Caco-2 (cell line): ENCODE results near the gene PDCD4. TPM values are rescaled to one million over a fixed set of nuclear protein-coding genes. Genes with fewer than 3 reads are reported as not detected.

ENCODE experiments used
- BruUV-seq: library from RNA; stranded (reverse); fragments of 400-500 nt; replicated peaks from 2 replicates; lab custom pipeline; 2021; lab: Mats Ljungman, UMichigan
- CTCF ChIA-PET: fragments of 300-600 bp; sonication (Branson Sonifier 250); formaldehyde crosslinking; loops from one replicate; lab custom pipeline; 2022; ENCODE audit warnings: antibody characterized with exemption; lab: Charles Lee
- POLR2A ChIA-PET: fragments of 300-600 bp; sonication (Branson Sonifier 250); formaldehyde crosslinking; loops from one replicate; lab custom pipeline; 2022; ENCODE audit warnings: antibody characterized with exemption; lab: Charles Lee
- DNase-seq, 2 experiments: peaks; one replicate each; pipeline versions ENCODE4 v3.0.0 to v3.0.0-alpha.2; 2020 to 2022
- H3K27me3 ChIP-seq: replicated peaks from 2 replicates; pipeline ENCODE4 v1.6.0; 2011; ENCODE audit warnings: low read length; ENCODE audit not compliant: control insufficient read depth, insufficient read depth
- H3K36me3 ChIP-seq: 2 replicates; pipeline ENCODE4 v1.5.1; 2011; ENCODE audit warnings: low read length; ENCODE audit not compliant: control insufficient read depth, insufficient read depth
- H3K4me1 ChIP-seq: fragments of 250-450 bp; sonication (Bioruptor Pico); 2 replicates; pipeline ENCODE4 v1.5.1; 2020; ENCODE audit warnings: mild to moderate bottlenecking
- H3K4me3 ChIP-seq: 2 replicates; pipeline ENCODE4 v1.5.1; 2011; ENCODE audit warnings: low read depth, mild to moderate bottlenecking, control low read depth, low read length
- H3K9me3 ChIP-seq: fragments of 250-450 bp; sonication (Bioruptor Pico); 2 replicates; pipeline ENCODE4 v1.5.1; 2020; ENCODE audit warnings: mild to moderate bottlenecking, moderate library complexity
- H3K27ac Mint-ChIP-seq: one replicate; pipeline ENCODE4 v1.8.0; 2022; ENCODE audit warnings: mixed read lengths; ENCODE audit not compliant: unreplicated experiment
- H3K27me3 Mint-ChIP-seq: one replicate; pipeline ENCODE4 v1.8.0; 2022; ENCODE audit warnings: mixed read lengths; ENCODE audit not compliant: insufficient read depth, unreplicated experiment
- H3K36me3 Mint-ChIP-seq: one replicate; pipeline ENCODE4 v1.8.0; 2022; ENCODE audit warnings: mild to moderate bottlenecking, mixed read lengths; ENCODE audit not compliant: insufficient read depth, unreplicated experiment
- H3K4me1 Mint-ChIP-seq: one replicate; pipeline ENCODE4 v1.8.0; 2022; ENCODE audit warnings: low read depth, mixed read lengths; ENCODE audit not compliant: unreplicated experiment
- H3K4me3 Mint-ChIP-seq: one replicate; pipeline ENCODE4 v1.8.0; 2022; ENCODE audit warnings: mild to moderate bottlenecking, moderate library complexity, mixed read lengths; ENCODE audit not compliant: unreplicated experiment
- H3K9me3 Mint-ChIP-seq: one replicate; pipeline ENCODE4 v1.8.0; 2022; ENCODE audit warnings: mixed read lengths; ENCODE audit not compliant: unreplicated experiment
- CTCF ChIP-seq, 2 experiments: fragments of 200-600 bp in 1 of 2; IDR thresholded peaks; 1 replicate in 1 of 2; 2 replicates in 1 of 2; pipeline versions ENCODE4 v1.5.1 to v1.8.0; 2011 to 2022; ENCODE audit warnings: antibody characterized with exemption in 1 of 2, control low read depth in 1 of 2, inconsistent platforms in 1 of 2, low read depth in 1 of 2, low read length in 1 of 2, mild to moderate bottlenecking in 1 of 2, moderate library complexity in 1 of 2; ENCODE audit not compliant: insufficient read depth in 1 of 2, severe bottlenecking in 1 of 2, unreplicated experiment in 1 of 2
- intact Hi-C: fragments of 100-400 bp; cut with micrococcal nuclease; formaldehyde crosslinking; loops from one replicate; pipeline ENCODE4 v1.10.0; 2022; ENCODE audit not compliant: unreplicated experiment
- total RNA-seq: library from RNA; stranded (reverse); gene quantifications from 2 replicates; pipeline ENCODE4 v1.2.3, GENCODE V29; 2022

The PDCD4 gene
- total RNA-seq, 1 experiment from 2014 or later: 66.1 TPM

GRCh38 chr10:110863361-110863760 is 8.4 kb upstream of the PDCD4 start:
- H3K9me3 ChIP-seq: no peaks in the 10 kb centered on the region
- no peaks in the 10 kb centered on the region for H3K27me3 ChIP-seq
- peaks cover 2% of the 10 kb centered on the region for H3K36me3 Mint-ChIP-seq
- H3K36me3 ChIP-seq: no peaks in the 10 kb centered on the region
- no peak overlapping the region for H3K4me3 Mint-ChIP-seq
- no peak for DNase-seq
- no peak overlapping the region for H3K27ac Mint-ChIP-seq
- intact Hi-C loops: no loop called here
- peaks cover 25% of the 10 kb centered on the region for H3K4me1 ChIP-seq
- no peak overlapping the region for H3K4me3 ChIP-seq
- peaks cover 21% of the 10 kb centered on the region for H3K4me1 Mint-ChIP-seq
- no peaks in the 10 kb centered on the region for H3K9me3 Mint-ChIP-seq
- ChIA-PET CTCF (no interaction called here), POLR2A (no interaction called here)
- no peaks in the 10 kb centered on the region for H3K27me3 Mint-ChIP-seq
- TF ChIP-seq CTCF (IDR thresholded peaks at IDR 0.05; ENCODE audit: insufficient read depth in 1 of 2, low read depth in 1 of 2, low read length in 1 of 2, severe bottlenecking in 1 of 2, unreplicated experiment in 1 of 2): no peak
- BruUV-seq: no TSS peak

GRCh38 chr10:110863956-110864355 is 7.8 kb upstream of the PDCD4 start:
- Mint-ChIP-seq H3K27me3 (no peaks in the 10 kb centered on the region), H3K9me3 (no peaks in the 10 kb centered on the region), H3K4me3 (no peak overlapping the region), H3K4me1 (peaks cover 19% of the 10 kb centered on the region), H3K36me3 (no peaks in the 10 kb centered on the region), H3K27ac (no peak overlapping the region)
- CTCF ChIA-PET: interaction anchor here (0.7 kb wide), 1 partner anchor 17 kb away, joined by 3 read pairs; no protein-coding TSS in a partner anchor
- no peaks in the 10 kb centered on the region for H3K27me3 ChIP-seq
- no peak for TF ChIP-seq CTCF (IDR thresholded peaks at IDR 0.05; ENCODE audit: insufficient read depth in 1 of 2, low read depth in 1 of 2, low read length in 1 of 2, severe bottlenecking in 1 of 2, unreplicated experiment in 1 of 2)
- intact Hi-C loops: no loop called here
- H3K9me3 ChIP-seq: no peaks in the 10 kb centered on the region
- no peak overlapping the region for H3K4me3 ChIP-seq
- no peak for DNase-seq
- POLR2A ChIA-PET: no interaction called here
- no TSS peak for BruUV-seq
- no peaks in the 10 kb centered on the region for H3K36me3 ChIP-seq
- H3K4me1 ChIP-seq: peaks cover 19% of the 10 kb centered on the region

- peaks cover 19% of the 10 kb centered on the region for H3K4me1 Mint-ChIP-seq
- H3K9me3 ChIP-seq: no peaks in the 10 kb centered on the region
- no peaks in the 10 kb centered on the region for H3K36me3 ChIP-seq
- ChIA-PET POLR2A (no interaction called here), CTCF (interaction anchor here (0.7 to 1.1 kb wide), 2 partner anchors 16 to 29 kb away, joined by 3 read pairs; no protein-coding TSS in a partner anchor)
- H3K27me3 ChIP-seq: no peaks in the 10 kb centered on the region
- no TSS peak for BruUV-seq
- H3K27me3 Mint-ChIP-seq: no peaks in the 10 kb centered on the region
- H3K36me3 Mint-ChIP-seq: no peaks in the 10 kb centered on the region
- intact Hi-C loops: no loop called here
- no peak overlapping the region for H3K27ac Mint-ChIP-seq
- no peak overlapping the region for H3K4me3 Mint-ChIP-seq
- peaks cover 12% of the 10 kb centered on the region for H3K4me1 ChIP-seq
- no peak for DNase-seq
- no peak overlapping the region for H3K4me3 ChIP-seq
- H3K9me3 Mint-ChIP-seq: no peaks in the 10 kb centered on the region
- no peak for TF ChIP-seq CTCF (IDR thresholded peaks at IDR 0.05; ENCODE audit: insufficient read depth in 1 of 2, low read depth in 1 of 2, low read length in 1 of 2, severe bottlenecking in 1 of 2, unreplicated experiment in 1 of 2)
Measured at GRCh38 chr10:110864662-110865140, 7.0 kb upstream of the PDCD4 start.
